Colonic mucosa (tissue), 4 donors: ENCODE results near the gene MMEL1. TPM values are rescaled to one million over a fixed set of nuclear protein-coding genes. Genes with fewer than 3 reads are reported as not detected.

Source experiments
- DNase-seq: peaks from one replicate; pipeline ENCODE4 v3.0.0-alpha.2; 2020
- H3K27ac ChIP-seq: fragments of 200-600 bp; one replicate; pipeline ENCODE4 v1.8.0; 2021
- H3K27me3 ChIP-seq: fragments of 200-600 bp; one replicate; pipeline ENCODE4 v1.8.0; 2021
- H3K36me3 ChIP-seq: fragments of 200-600 bp; one replicate; pipeline ENCODE4 v1.8.0; 2021
- H3K4me1 ChIP-seq: fragments of 200-600 bp; one replicate; pipeline ENCODE4 v1.8.0; 2021; ENCODE audit warnings: mild to moderate bottlenecking
- H3K4me3 ChIP-seq: fragments of 200-600 bp; one replicate; pipeline ENCODE4 v1.8.0; 2021
- H3K9ac ChIP-seq, 2 donors: one replicate each; pipeline ENCODE4 v1.7.0; 2013; ENCODE audit warnings: control low read depth in 2 of 2, low read depth in 2 of 2, low read length in 2 of 2
- H3K9me3 ChIP-seq: fragments of 200-600 bp; one replicate; pipeline ENCODE4 v1.8.0; 2021
- intact Hi-C: fragments of 100-400 bp; cut with DNase I; formaldehyde crosslinking; loops from one replicate; pipeline ENCODE4 v1.14.1; 2022
- total RNA-seq, 2 donors: library from RNA; stranded (reverse); fragmentation: NEBNext Ultra II Directional in 1 of 2; extraction: Animal tissue kit (Norgen Biotek cat#: 25700) in 1 of 2; gene quantifications; one replicate each; pipeline ENCODE4 v1.2.1, GENCODE V29; 2021
- TF ChIP-seq, protein P1 (sequence below): fragments of 200-600 bp; IDR thresholded peaks from one replicate; pipeline ENCODE4 v1.8.0; 2022; ENCODE audit warnings: antibody characterized with exemption, mild to moderate bottlenecking
- donor health status: healthy.
- donor health status: DM: no; HTN: no; CAD: no.
- donor health status: DM: no; HTN: no; CAD: no.

MMEL1 gene
- total RNA-seq, 2 donors from 2014 or later: 11.4 to 13.9 TPM

DNA sequence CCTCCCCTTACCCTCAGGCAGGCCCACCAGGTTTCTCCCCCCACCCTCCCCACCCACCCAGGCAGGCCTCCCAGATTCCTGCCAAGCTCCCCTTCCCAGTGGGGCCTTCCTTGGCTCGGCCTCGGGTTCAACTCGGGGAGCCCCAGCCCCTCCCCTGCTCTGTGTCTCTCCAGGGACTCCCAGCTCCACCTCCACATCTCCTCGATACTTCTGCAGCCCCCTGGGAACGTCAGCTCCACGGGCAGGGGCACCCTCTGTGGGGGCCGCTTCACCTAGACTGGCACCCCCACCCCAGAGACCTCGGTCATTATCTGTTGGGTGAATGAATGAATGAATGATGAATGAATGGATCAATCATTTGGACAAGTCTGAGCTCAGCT, 775 bp downstream of the MMEL1 start:
- Histone ChIP-seq H3K27ac (no peak overlapping the region), H3K27me3 (peaks cover 29% of the 10 kb centered on the region), H3K36me3 (no peaks in the 10 kb centered on the region), H3K4me3 (no peak overlapping the region), H3K4me1 (no peaks in the 10 kb centered on the region), H3K9me3 (no peaks in the 10 kb centered on the region), H3K9ac (no peak overlapping the region)
- TF ChIP-seq, protein P1, sequence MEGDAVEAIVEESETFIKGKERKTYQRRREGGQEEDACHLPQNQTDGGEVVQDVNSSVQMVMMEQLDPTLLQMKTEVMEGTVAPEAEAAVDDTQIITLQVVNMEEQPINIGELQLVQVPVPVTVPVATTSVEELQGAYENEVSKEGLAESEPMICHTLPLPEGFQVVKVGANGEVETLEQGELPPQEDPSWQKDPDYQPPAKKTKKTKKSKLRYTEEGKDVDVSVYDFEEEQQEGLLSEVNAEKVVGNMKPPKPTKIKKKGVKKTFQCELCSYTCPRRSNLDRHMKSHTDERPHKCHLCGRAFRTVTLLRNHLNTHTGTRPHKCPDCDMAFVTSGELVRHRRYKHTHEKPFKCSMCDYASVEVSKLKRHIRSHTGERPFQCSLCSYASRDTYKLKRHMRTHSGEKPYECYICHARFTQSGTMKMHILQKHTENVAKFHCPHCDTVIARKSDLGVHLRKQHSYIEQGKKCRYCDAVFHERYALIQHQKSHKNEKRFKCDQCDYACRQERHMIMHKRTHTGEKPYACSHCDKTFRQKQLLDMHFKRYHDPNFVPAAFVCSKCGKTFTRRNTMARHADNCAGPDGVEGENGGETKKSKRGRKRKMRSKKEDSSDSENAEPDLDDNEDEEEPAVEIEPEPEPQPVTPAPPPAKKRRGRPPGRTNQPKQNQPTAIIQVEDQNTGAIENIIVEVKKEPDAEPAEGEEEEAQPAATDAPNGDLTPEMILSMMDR: no peak
- intact Hi-C loops: no loop called here
- DNase-seq: no peak

DNA sequence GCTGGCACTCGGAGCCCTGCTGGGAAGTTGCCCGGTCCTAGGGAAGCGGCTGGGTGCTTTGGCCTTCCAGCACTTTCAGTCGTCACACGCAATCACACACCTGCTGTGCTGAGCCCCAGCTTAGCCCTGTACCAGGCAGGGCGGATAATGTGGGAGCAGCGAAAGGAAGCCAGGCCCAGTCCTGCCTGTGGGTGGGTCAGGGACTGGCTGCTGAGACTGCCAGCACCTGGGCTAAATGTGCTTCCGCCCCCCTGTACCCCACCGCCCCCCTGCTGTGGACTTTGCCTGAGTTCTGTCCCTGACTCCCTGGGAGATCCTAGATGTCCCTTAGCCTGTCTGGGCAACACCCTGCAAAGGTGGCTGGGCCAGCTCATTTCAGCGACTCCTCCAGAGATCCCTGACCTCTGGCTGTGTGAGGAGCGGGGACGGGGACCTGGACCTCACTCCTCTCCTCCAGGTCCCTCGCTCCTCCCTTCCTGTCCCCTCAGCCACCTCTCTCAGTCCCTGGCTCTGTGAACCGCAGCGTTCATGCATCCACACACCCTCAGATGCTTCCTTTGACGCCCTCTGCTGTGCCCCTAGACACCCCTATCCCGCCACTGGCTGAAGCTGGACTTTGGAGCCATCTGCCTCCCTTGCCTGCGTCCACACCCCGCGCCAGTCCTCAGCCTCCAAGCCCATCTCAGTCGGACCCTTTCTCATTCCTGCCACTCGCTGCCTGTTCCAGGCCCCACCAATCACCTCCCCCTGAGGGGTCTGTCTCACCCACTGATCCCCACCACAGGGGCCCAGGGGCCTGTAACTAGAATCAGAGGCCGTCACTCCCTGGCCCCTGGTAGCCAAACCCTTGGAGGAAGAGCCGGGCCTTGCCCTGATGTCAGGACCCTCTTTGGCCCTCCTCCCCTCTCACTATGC, 1.4 kb downstream of the MMEL1 start:
- Histone ChIP-seq H3K27me3 (peaks cover 36% of the 10 kb centered on the region), H3K36me3 (no peaks in the 10 kb centered on the region), H3K4me3 (no peak overlapping the region), H3K4me1 (no peaks in the 10 kb centered on the region), H3K9ac (no peak overlapping the region), H3K9me3 (no peaks in the 10 kb centered on the region), H3K27ac (no peak overlapping the region)
- intact Hi-C loops: no loop called here
- peak; percentile 78 for DNase-seq
- TF ChIP-seq, protein P1: no peak

DNA sequence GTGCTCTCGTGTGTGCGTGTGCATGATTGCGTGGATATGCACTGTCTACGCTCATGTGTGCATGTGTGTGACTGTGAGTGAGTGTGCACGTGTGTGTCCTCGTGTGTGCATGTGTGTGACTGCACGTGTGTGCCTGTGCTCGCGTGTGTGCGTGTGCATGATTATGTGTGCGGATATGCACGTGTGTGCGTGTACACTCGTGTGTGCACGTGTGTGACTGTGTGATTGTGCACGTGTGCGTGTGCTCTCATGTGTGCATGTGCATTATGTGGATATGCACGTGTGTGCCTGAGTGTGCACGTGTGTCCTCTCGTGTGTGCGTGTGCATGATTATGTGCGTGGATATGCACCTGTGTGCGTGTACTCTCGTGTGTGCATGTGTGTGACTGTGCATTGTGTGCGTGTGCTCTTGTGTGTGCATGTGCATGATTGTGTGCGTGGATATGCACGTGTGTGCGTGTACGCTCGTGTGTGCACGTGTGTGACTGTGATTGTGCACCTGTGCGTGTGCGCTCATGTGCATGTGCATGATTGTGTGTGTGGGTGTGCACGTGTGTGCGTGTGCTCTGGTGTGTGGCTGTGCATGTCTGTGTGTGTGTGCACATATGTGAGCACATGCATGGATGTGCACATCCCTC, 2.2 kb downstream of the MMEL1 start:
- H3K9ac ChIP-seq: no peak overlapping the region
- DNase-seq: no peak
- no peak overlapping the region for H3K4me3 ChIP-seq
- H3K27me3 ChIP-seq: peaks cover 37% of the 10 kb centered on the region
- H3K36me3 ChIP-seq: no peaks in the 10 kb centered on the region
- no peaks in the 10 kb centered on the region for H3K4me1 ChIP-seq
- no peaks in the 10 kb centered on the region for H3K9me3 ChIP-seq
- intact Hi-C loops: no loop called here
- H3K27ac ChIP-seq: no peak overlapping the region
- TF ChIP-seq, protein P1: no peak

- H3K36me3 ChIP-seq: no peaks in the 10 kb centered on the region
- DNase-seq: no peak
- no peak overlapping the region for H3K27ac ChIP-seq
- TF ChIP-seq, protein P1: no peak
- intact Hi-C loops: no loop called here
- H3K4me3 ChIP-seq: no peak overlapping the region
- H3K4me1 ChIP-seq: no peaks in the 10 kb centered on the region
- peaks cover 37% of the 10 kb centered on the region for H3K27me3 ChIP-seq
- no peak overlapping the region for H3K9ac ChIP-seq
- no peaks in the 10 kb centered on the region for H3K9me3 ChIP-seq
Measured at GRCh38 chr1:2629627-2630497, 3.0 kb downstream of the MMEL1 start.

DNA sequence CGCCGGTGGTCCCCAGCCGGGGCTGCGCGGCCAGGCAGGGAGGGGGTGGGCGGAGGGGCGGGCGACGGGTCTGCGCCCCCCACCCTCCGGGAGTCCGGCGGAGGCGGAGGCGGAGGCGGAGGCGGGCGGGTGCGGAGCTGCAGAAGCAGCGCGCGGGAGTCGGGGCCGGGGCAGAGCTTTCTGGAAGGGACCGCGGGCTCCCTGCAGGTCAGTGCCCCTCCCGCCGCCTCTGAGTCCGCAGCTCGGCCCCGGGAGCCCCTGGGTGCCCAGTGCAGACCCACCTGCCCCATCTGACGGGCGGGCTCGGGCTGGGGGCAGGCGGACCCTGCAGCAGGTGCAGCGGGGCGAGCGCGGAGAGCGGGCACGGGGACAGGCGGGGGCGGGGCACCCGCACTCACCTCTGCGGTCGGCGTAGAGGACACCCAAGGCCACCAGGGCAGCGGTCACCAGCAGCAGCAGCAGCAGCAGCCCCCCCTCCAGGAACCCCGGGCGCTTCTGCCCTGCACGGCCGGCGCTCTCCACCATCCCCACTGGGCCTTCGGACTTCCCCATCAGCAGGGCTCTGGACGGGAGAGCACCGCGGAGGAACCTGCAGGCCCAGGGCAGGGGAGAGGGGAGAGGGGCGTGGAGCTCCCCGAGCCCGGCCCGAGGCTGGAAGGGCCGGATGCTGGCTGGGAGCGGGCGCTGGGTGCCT, 3.7 kb downstream of the MMEL1 start:
- intact Hi-C loops: no loop called here
- Histone ChIP-seq H3K27me3 (peaks cover 37% of the 10 kb centered on the region), H3K9me3 (no peaks in the 10 kb centered on the region), H3K27ac (no peak overlapping the region), H3K4me1 (no peaks in the 10 kb centered on the region), H3K36me3 (no peaks in the 10 kb centered on the region), H3K9ac (no peak overlapping the region), H3K4me3 (no peak overlapping the region)
- TF ChIP-seq, protein P1: no peak
- no peak for DNase-seq
